H1 (cell line): Measurements from ENCODE around the gene SIX3. TPM values are rescaled to one million over a fixed set of nuclear protein-coding genes. Genes with fewer than 3 reads are reported as not detected.

Source experiments
- CTCF ChIA-PET: fragments of 300-600 bp; sonication (Branson Sonifier 250); formaldehyde crosslinking; loops from one replicate; lab custom pipeline; 2021; ENCODE audit not compliant: partially characterized antibody; lab: Charles Lee
- POLR2A ChIA-PET: fragments of 300-600 bp; sonication (Branson Sonifier 250); formaldehyde crosslinking; loops from one replicate; lab custom pipeline; 2021; ENCODE audit warnings: inconsistent platforms; ENCODE audit not compliant: partially characterized antibody; lab: Charles Lee
- DNase-seq, 2 experiments: peaks; one replicate each; pipeline versions ENCODE4 v3.0.0 to v3.0.0-alpha.2; 2010 to 2022; ENCODE audit warnings: low spot score in 2 of 2, low read depth in 1 of 2, mixed read lengths in 1 of 2
- FAIRE-seq: peaks from 2 replicates; lab custom pipeline; 2011; peaks lifted over from hg19 to GRCh38; lab: Jason Lieb, UNC
- H2AFZ ChIP-seq: 2 replicates; pipeline ENCODE4 v1.8.1; 2012; ENCODE audit warnings: low read length, inconsistent platforms
- H2AK5ac ChIP-seq: 2 replicates; pipeline ENCODE4 v1.6.1; 2013; ENCODE audit warnings: low read depth, low read length
- H2BK120ac ChIP-seq: replicated peaks from 2 replicates; pipeline ENCODE3; 2013; ENCODE audit warnings: low read depth, low read length, inconsistent platforms
- H2BK12ac ChIP-seq: 2 replicates; pipeline ENCODE4 v1.6.1; 2013; ENCODE audit warnings: low read depth, low read length
- H2BK15ac ChIP-seq: 2 replicates; pipeline ENCODE4 v1.6.1; 2013; ENCODE audit warnings: low read length
- H2BK20ac ChIP-seq: 2 replicates; pipeline ENCODE4 v1.6.1; 2013; ENCODE audit warnings: low read length
- H2BK5ac ChIP-seq: 2 replicates; pipeline ENCODE4 v1.6.1; 2013; ENCODE audit warnings: low read depth, low read length
- H3K14ac ChIP-seq: 2 replicates; pipeline ENCODE4 v1.6.1; 2013; ENCODE audit warnings: inconsistent platforms; ENCODE audit not compliant: insufficient read length
- H3K18ac ChIP-seq: 2 replicates; pipeline ENCODE4 v1.6.1; 2013; ENCODE audit warnings: low read length; ENCODE audit errors: extremely low read depth
- H3K23ac ChIP-seq: 2 replicates; pipeline ENCODE4 v1.6.1; 2013; ENCODE audit warnings: inconsistent platforms; ENCODE audit not compliant: insufficient read length
- H3K23me2 ChIP-seq: 2 replicates; pipeline ENCODE4 v1.6.1; 2013; ENCODE audit warnings: low read depth, low read length
- H3K27ac ChIP-seq: 2 replicates; pipeline ENCODE4 v1.6.1; 2011; ENCODE audit warnings: low read depth, low read length, inconsistent platforms
- H3K27me3 ChIP-seq, 4 experiments: replicated peaks in 1 of 4; 1 replicate in 1 of 4; 2 replicates in 3 of 4; pipeline versions ENCODE4 v1.6.1 to v1.8.1; 2011 to 2013; ENCODE audit warnings: low read length in 3 of 4, mild to moderate bottlenecking in 3 of 4, inconsistent platforms in 2 of 4, mixed read lengths in 2 of 4, moderate library complexity in 1 of 4; ENCODE audit not compliant: control insufficient read depth in 3 of 4, insufficient read depth in 3 of 4; ENCODE audit errors: extremely low read depth in 1 of 4
- H3K36me3 ChIP-seq, 4 experiments: 2 replicates each; pipeline versions ENCODE4 v1.6.1 to v1.8.1; 2011 to 2013; ENCODE audit warnings: mild to moderate bottlenecking in 4 of 4, low read length in 3 of 4, moderate library complexity in 2 of 4, control low read depth in 1 of 4, inconsistent platforms in 1 of 4; ENCODE audit not compliant: insufficient read depth in 4 of 4, control insufficient read depth in 2 of 4
- H3K4ac ChIP-seq: replicated peaks from 2 replicates; pipeline ENCODE3; 2013; ENCODE audit warnings: low read length, low read depth, mixed read lengths, inconsistent platforms; ENCODE audit not compliant: insufficient read length
- H3K4me1 ChIP-seq, 4 experiments: replicated peaks in 1 of 4; 1 replicate in 1 of 4; 2 replicates in 3 of 4; pipeline versions ENCODE4 v1.6.1 to v1.8.1; 2011 to 2013; ENCODE audit warnings: low read length in 3 of 4, inconsistent platforms in 2 of 4, mixed read lengths in 1 of 4; ENCODE audit not compliant: insufficient read depth in 4 of 4, control insufficient read depth in 3 of 4
- H3K4me2 ChIP-seq, 2 experiments: 2 replicates each; pipeline versions ENCODE4 v1.6.1 to v1.8.1; 2011 to 2013; ENCODE audit warnings: low read depth in 2 of 2, low read length in 2 of 2, control low read depth in 1 of 2, inconsistent platforms in 1 of 2, mild to moderate bottlenecking in 1 of 2; ENCODE audit not compliant: insufficient read depth in 1 of 2
- H3K4me3 ChIP-seq, 4 experiments: fragments of 200-600, 300-600 bp in 1 of 4; sonication (generic), shearing (Covaris generic), sonication (Bioruptor Twin) in 1 of 4; 2 replicates each; pipeline versions ENCODE4 v1.5.1 to v1.8.1; 2011 to 2016; ENCODE audit warnings: low read length in 4 of 4, low read depth in 3 of 4, control low read depth in 2 of 4, inconsistent platforms in 2 of 4, mild to moderate bottlenecking in 2 of 4, mixed read lengths in 1 of 4, moderate library complexity in 1 of 4; ENCODE audit not compliant: insufficient read depth in 2 of 4; ENCODE audit errors: extremely low read depth in 1 of 4
- H3K56ac ChIP-seq: replicated peaks from 2 replicates; pipeline ENCODE3; 2013; ENCODE audit warnings: low read depth, mild to moderate bottlenecking, mixed read lengths, low read length, inconsistent platforms; ENCODE audit not compliant: insufficient read length
- H3K79me1 ChIP-seq: 2 replicates; pipeline ENCODE4 v1.6.1; 2013; ENCODE audit warnings: low read depth, low read length, control low read depth
- H3K79me2 ChIP-seq, 2 experiments: 2 replicates each; pipeline versions ENCODE4 v1.6.1 to v1.8.1; 2012 to 2013; ENCODE audit warnings: low read length in 2 of 2, mild to moderate bottlenecking in 2 of 2, inconsistent platforms in 1 of 2; ENCODE audit not compliant: insufficient read depth in 2 of 2, control insufficient read depth in 1 of 2
- H3K9ac ChIP-seq, 4 experiments: replicated peaks in 1 of 4; 1 replicate in 1 of 4; 2 replicates in 3 of 4; pipeline versions ENCODE4 v1.6.1 to v1.8.1; 2011 to 2013; ENCODE audit warnings: low read depth in 3 of 4, low read length in 3 of 4, control low read depth in 2 of 4, mild to moderate bottlenecking in 2 of 4, moderate library complexity in 2 of 4, inconsistent platforms in 1 of 4; ENCODE audit errors: extremely low read depth in 1 of 4
- H3K9me3 ChIP-seq, 2 experiments: 2 replicates each; pipeline versions ENCODE4 v1.6.1 to v1.8.1; 2012 to 2013; ENCODE audit warnings: mild to moderate bottlenecking in 2 of 2, moderate library complexity in 2 of 2, control low read depth in 1 of 2, inconsistent platforms in 1 of 2, low read depth in 1 of 2, low read length in 1 of 2, mixed read lengths in 1 of 2; ENCODE audit not compliant: insufficient read depth in 2 of 2
- H4K20me1 ChIP-seq, 2 experiments: replicated peaks in 1 of 2; 2 replicates each; pipeline versions ENCODE3 to v1.8.1; 2011 to 2013; ENCODE audit warnings: inconsistent platforms in 2 of 2, low read length in 2 of 2, mild to moderate bottlenecking in 1 of 2; ENCODE audit not compliant: insufficient read depth in 2 of 2, control insufficient read depth in 1 of 2
- H4K5ac ChIP-seq: 2 replicates; pipeline ENCODE4 v1.6.1; 2013; ENCODE audit warnings: low read length, low read depth, mixed read lengths, inconsistent platforms; ENCODE audit not compliant: insufficient read length
- H4K8ac ChIP-seq: 2 replicates; pipeline ENCODE4 v1.8.0; 2013; ENCODE audit warnings: mild to moderate bottlenecking, moderate library complexity, low read length, inconsistent platforms; ENCODE audit not compliant: insufficient read depth; ENCODE audit errors: extremely low read depth
- H4K91ac ChIP-seq: replicated peaks from 2 replicates; pipeline ENCODE3; 2013; ENCODE audit warnings: low read length, mixed read lengths, inconsistent platforms; ENCODE audit not compliant: insufficient read length
- ASH2L ChIP-seq: fragments of 200-600, 300-600 bp; sonication (generic); IDR thresholded peaks from one replicate; pipeline ENCODE4 v1.7.1; 2017; ENCODE audit warnings: low read length
- ATF3 ChIP-seq: IDR thresholded peaks from 2 replicates; pipeline ENCODE4 v1.6.1; 2011; ENCODE audit warnings: low read depth, mild to moderate bottlenecking, low read length; ENCODE audit not compliant: insufficient read depth
- CTBP2 ChIP-seq: IDR thresholded peaks from 2 replicates; pipeline ENCODE4 v1.7.0; 2011; ENCODE audit warnings: borderline replicate concordance, mild to moderate bottlenecking, moderate library complexity, mixed read lengths, low read length; ENCODE audit not compliant: insufficient read depth, insufficient read length
- GABPA ChIP-seq: IDR thresholded peaks from 2 replicates; pipeline ENCODE4 v1.6.1; 2011; ENCODE audit warnings: mild to moderate bottlenecking, low read length, moderate library complexity, borderline replicate concordance; ENCODE audit not compliant: insufficient read depth
- HDAC2 ChIP-seq, 2 experiments: fragments of 300-600 bp in 1 of 2; sonication (generic) in 1 of 2; IDR thresholded peaks; 2 replicates each; pipeline ENCODE4 v1.6.1; 2011 to 2012; ENCODE audit warnings: low read depth in 2 of 2, low read length in 2 of 2, mild to moderate bottlenecking in 2 of 2, moderate library complexity in 2 of 2, borderline replicate concordance in 1 of 2, inconsistent platforms in 1 of 2
- MAX ChIP-seq: IDR thresholded peaks from 2 replicates; pipeline ENCODE4 v1.6.1; 2012; ENCODE audit warnings: inconsistent platforms
- RAD21 ChIP-seq, 2 experiments: IDR thresholded peaks in 1 of 2; conservative IDR thresholded peaks in 1 of 2; 2 replicates each; pipeline ENCODE4 v1.6.1; 2011; ENCODE audit warnings: low read depth in 2 of 2, low read length in 2 of 2, improper control_type of control experiment in 1 of 2, inconsistent platforms in 1 of 2, mild to moderate bottlenecking in 1 of 2, moderate library complexity in 1 of 2
- RBBP5 ChIP-seq: IDR thresholded peaks from 2 replicates; pipeline ENCODE4 v1.7.1; 2012; ENCODE audit warnings: low read depth, mild to moderate bottlenecking, inconsistent platforms, low read length, moderate library complexity, borderline replicate concordance
- SIN3A ChIP-seq, 2 experiments: IDR thresholded peaks in 1 of 2; conservative IDR thresholded peaks in 1 of 2; 2 replicates each; pipeline ENCODE4 v1.6.1; 2011 to 2012; ENCODE audit warnings: low read length in 2 of 2, improper control_type of control experiment in 1 of 2, low read depth in 1 of 2, mild to moderate bottlenecking in 1 of 2
- WGBS, 2 experiments: shearing (Covaris generic) in 1 of 2; methylation state at CpG; one replicate each; pipeline versions ENCODE4 v1.1.6 to v1.1.7; 2013 to 2015; ENCODE audit warnings: low lambda C conversion rate in 2 of 2, mixed read lengths in 2 of 2, inconsistent platforms in 1 of 2, low coverage in 1 of 2, missing lambda C conversion rate in 1 of 2; ENCODE audit not compliant: insufficient replicate concordance in 2 of 2, insufficient coverage in 1 of 2, insufficient read length in 1 of 2; ENCODE audit errors: extremely low coverage in 1 of 2, missing lambda C conversion rate in 1 of 2; 5-methylcytosine and 5-hydroxymethylcytosine counted together
- polyA plus RNA-seq, 7 experiments: library from polyadenylated mRNA; depleted of rRNA in 3 of 7; stranded (reverse) in 5 of 7; unstranded in 2 of 7; fragments of >200 nt in 5 of 7; fragments of 200-250 nt in 2 of 7; gene quantifications; 1 replicate in 5 of 7; 2 replicates in 1 of 7; 4 replicates in 1 of 7; pipeline versions ENCODE4 v1.2.1 to v1.2.3, GENCODE V29; 2011 to 2013; ENCODE audit warnings: missing spikeins in 2 of 7, mixed read lengths in 2 of 7
- total RNA-seq: library from RNA; stranded (reverse); fragmentation: NEBNext Ultra II Directional; extraction: Animal tissue kit (Norgen Biotek cat#: 25700); gene quantifications from 2 replicates; pipeline ENCODE4 v1.2.1, GENCODE V29; 2021

Gene SIX3
- total and polyA plus RNA-seq, 2 of the 8 experiments (the other 6 are each of a cell fraction or from before 2014, with no cell fraction given): 0.02 to 0.19 TPM

GRCh38 chr2:44929735-44930273 is 11.7 kb upstream of the SIX3 start:
- Histone ChIP-seq H2BK20ac (no peak overlapping the region), H3K4ac (no peak overlapping the region), H4K8ac (peak overlapping the region; percentile 57; the same call in 1 of the 2 replicates), H3K9ac (peak overlapping the region in 1 of 4 experiments; percentile 13; a peak in 1 of 7 replicates), H3K4me2 (peak overlapping the region; percentile 72 to 78), H3K36me3 (no peaks in the 10 kb centered on the region; a peak in 1 of 8 replicates), H2BK12ac (peak overlapping the region; percentile 55; the same call in 1 of the 2 replicates), H3K79me2 (no peaks in the 10 kb centered on the region), H2AFZ (no peak overlapping the region), H3K23ac (no peak overlapping the region), H4K20me1 (peaks cover 0 to 3% of the 10 kb centered on the region in 2 experiments), H3K9me3 (no peaks in the 10 kb centered on the region; a peak in 1 of 4 replicates), H3K14ac (no peak overlapping the region), H3K79me1 (no peaks in the 10 kb centered on the region), H4K5ac (no peak overlapping the region), H2AK5ac (no peak overlapping the region), H2BK120ac (no peak overlapping the region), H2BK5ac (no peak overlapping the region), H3K27ac (no peak overlapping the region), H3K18ac (0 out of 2 replicates have a peak overlapping the region, but pooled peaks have one; percentile 48), H3K23me2 (peaks cover 20% of the 10 kb centered on the region; the same call in 1 of the 2 replicates), H4K91ac (no peak overlapping the region), H2BK15ac (no peak overlapping the region), H3K4me3 (peak overlapping the region; percentile 17 to 53 (median 34)), H3K56ac (no peak overlapping the region), H3K4me1 (peaks cover 15 to 42% (median 25%) of the 10 kb centered on the region in 4 experiments), H3K27me3 (peaks cover 70 to 98% (median 90%) of the 10 kb centered on the region in 4 experiments)
- WGBS, 2 experiments: 4% methylated on average over 32 of the region's 32 CpGs; no CpG with 5 or more reads in 1 of the 2 experiments
- ChIA-PET POLR2A (interaction anchor here (0.5 to 2.1 kb wide), 9 partner anchors 8 to 934 kb away, joined by 3 to 9 read pairs (median 3); partner anchors contain the start of genes LRPPRC and SIX2), CTCF (interaction anchor here (0.6 to 5.0 kb wide), 5 partner anchors 26 to 1115 kb away, joined by 3 to 28 read pairs (median 4); no protein-coding TSS in a partner anchor)
- FAIRE-seq (no peak), DNase-seq (no peak)
- TF ChIP-seq CTBP2: peak; percentile 69
- TF ChIP-seq RBBP5: peak; percentile 72; the same call in 1 of the 2 replicates
- peak; percentile 11; the same call in 1 of the 2 replicates for TF ChIP-seq MAX
- TF ChIP-seq ATF3: no peak
- peak in 1 of 2 experiments; percentile 10; a peak in 1 of 4 replicates for TF ChIP-seq RAD21 (IDR thresholded peaks at IDR 0.05 in 1 of 2, conservative IDR thresholded peaks at IDR 0.05 in 1 of 2; ENCODE audit: low read depth in 2 of 2, low read length in 2 of 2)
- TF ChIP-seq SIN3A (conservative IDR thresholded peaks at IDR 0.05 in 1 of 2, IDR thresholded peaks at IDR 0.05 in 1 of 2; ENCODE audit: low read depth in 1 of 2, low read length in 2 of 2): 0 out of 4 replicates have a peak, but pooled peaks of 1 of the 2 experiments have one; percentile 14
- TF ChIP-seq GABPA: 0 out of 2 replicates have a peak, but pooled peaks have one; percentile 13
- TF ChIP-seq HDAC2 (IDR thresholded peaks at IDR 0.05; ENCODE audit: borderline replicate concordance in 1 of 2, low read depth in 2 of 2, low read length in 2 of 2): no peak
- TF ChIP-seq ASH2L: peak; percentile 18
